Right lobe of liver (tissue), 4 donors: ENCODE measurements around the gene SLC43A3.

Experiments used
- CTCF ChIP-seq, 4 donors: fragments of 200-600 bp in 3 of 4; fragments of 450-650 bp in 1 of 4; IDR thresholded peaks; one replicate each; pipeline versions ENCODE4 v1.5.1 to v1.8.0; 2016 to 2022; ENCODE audit warnings: antibody characterized with exemption in 4 of 4, mild to moderate bottlenecking in 2 of 4
- POLR2A ChIP-seq: fragments of 450-650 bp; IDR thresholded peaks from one replicate; pipeline ENCODE4 v1.6.1; 2017; ENCODE audit warnings: antibody characterized with exemption, mild to moderate bottlenecking
- donor health status: DM: no; HTN: no; CAD: no.
- donor health status: DM: no; HTN: no; CAD: no.
- donor health status: DM: no; HTN: yes; CAD: no.

GRCh38 chr11:57425565-57426438, 1.1 kb downstream of the SLC43A3 start:
- TF ChIP-seq CTCF (IDR thresholded peaks at IDR 0.05) (no peak), POLR2A (no peak)
